Neural crest cell (in vitro differentiated cells): ENCODE data around the gene C5orf22. TPM values are rescaled to one million over a fixed set of nuclear protein-coding genes. Genes with fewer than 3 reads are reported as not detected.

ENCODE experiments used
- DNase-seq: peaks from one replicate; pipeline ENCODE4 v3.0.0; 2021; ENCODE audit warnings: low read depth, mixed read lengths, low spot score
- H3K27ac Mint-ChIP-seq: one replicate; pipeline ENCODE4 v1.8.0; 2021; ENCODE audit warnings: mild to moderate bottlenecking, mixed read lengths; ENCODE audit not compliant: unreplicated experiment
- H3K27me3 Mint-ChIP-seq: 2 replicates; pipeline ENCODE4 v1.8.0; 2021; ENCODE audit warnings: low read depth, mild to moderate bottlenecking, mixed read lengths
- H3K36me3 Mint-ChIP-seq: 2 replicates; pipeline ENCODE4 v1.8.0; 2021; ENCODE audit warnings: low read depth, mild to moderate bottlenecking, mixed read lengths
- H3K4me1 Mint-ChIP-seq: 2 replicates; pipeline ENCODE4 v1.8.0; 2021; ENCODE audit warnings: mixed read lengths
- H3K4me3 Mint-ChIP-seq: one replicate; pipeline ENCODE4 v1.8.0; 2021; ENCODE audit warnings: mild to moderate bottlenecking, mixed read lengths
- H3K9me3 Mint-ChIP-seq: 2 replicates; pipeline ENCODE4 v1.8.0; 2021; ENCODE audit warnings: mixed read lengths
- total RNA-seq: library from RNA; stranded (reverse); gene quantifications from 2 replicates; pipeline ENCODE4 v1.2.1, GENCODE V29; 2021
- TF ChIP-seq, protein P1 (sequence below): fragments of 200-600 bp; sonication (generic); conservative IDR thresholded peaks from 2 replicates; pipeline ENCODE4 v1.5.0; 2021; ENCODE audit warnings: antibody characterized with exemption, mild to moderate bottlenecking

The C5orf22 gene
- total RNA-seq, 1 donor from 2014 or later, result 33.5 TPM

GRCh38 chr5:31604644-31605043 lies 72.5 kb downstream of the C5orf22 start:
- Mint-ChIP-seq H3K9me3 (no peaks in the 10 kb centered on the region), H3K4me3 (no peak overlapping the region), H3K36me3 (no peaks in the 10 kb centered on the region), H3K27me3 (no peaks in the 10 kb centered on the region), H3K27ac (no peak overlapping the region), H3K4me1 (peaks cover 10% of the 10 kb centered on the region)
- DNase-seq, result no peak
- TF ChIP-seq, protein P1, sequence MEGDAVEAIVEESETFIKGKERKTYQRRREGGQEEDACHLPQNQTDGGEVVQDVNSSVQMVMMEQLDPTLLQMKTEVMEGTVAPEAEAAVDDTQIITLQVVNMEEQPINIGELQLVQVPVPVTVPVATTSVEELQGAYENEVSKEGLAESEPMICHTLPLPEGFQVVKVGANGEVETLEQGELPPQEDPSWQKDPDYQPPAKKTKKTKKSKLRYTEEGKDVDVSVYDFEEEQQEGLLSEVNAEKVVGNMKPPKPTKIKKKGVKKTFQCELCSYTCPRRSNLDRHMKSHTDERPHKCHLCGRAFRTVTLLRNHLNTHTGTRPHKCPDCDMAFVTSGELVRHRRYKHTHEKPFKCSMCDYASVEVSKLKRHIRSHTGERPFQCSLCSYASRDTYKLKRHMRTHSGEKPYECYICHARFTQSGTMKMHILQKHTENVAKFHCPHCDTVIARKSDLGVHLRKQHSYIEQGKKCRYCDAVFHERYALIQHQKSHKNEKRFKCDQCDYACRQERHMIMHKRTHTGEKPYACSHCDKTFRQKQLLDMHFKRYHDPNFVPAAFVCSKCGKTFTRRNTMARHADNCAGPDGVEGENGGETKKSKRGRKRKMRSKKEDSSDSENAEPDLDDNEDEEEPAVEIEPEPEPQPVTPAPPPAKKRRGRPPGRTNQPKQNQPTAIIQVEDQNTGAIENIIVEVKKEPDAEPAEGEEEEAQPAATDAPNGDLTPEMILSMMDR, result no peak

Other genes starting within 250 kb of the C5orf22 start
- 116 and 128 TPM in 2 replicates for gene DROSHA, start 208 bp upstream of the C5orf22 start, total RNA-seq
- gene PDZD2, start 106.8 kb downstream of the C5orf22 start, total RNA-seq, result 0.65 and 1.3 TPM in 2 replicates